ENCODE measurements around the gene NAA25.
"Not testable (repeated sequence)": the region's sequence is repeated elsewhere in the genome, so short reads cannot be mapped to it uniquely, and the experiment has no call there.

NAA25 gene

GRCh38 chr12:112009596-112009995 is 99.0 kb downstream of the NAA25 start:
- DNase-seq (ENCODE audit: low read depth, low spot score) = not testable (repeated sequence)

- no peak for DNase-seq (ENCODE audit: low read depth, low spot score)
Observed at GRCh38 chr12:112008918-112009317, 99.7 kb downstream of the NAA25 start.

DNA sequence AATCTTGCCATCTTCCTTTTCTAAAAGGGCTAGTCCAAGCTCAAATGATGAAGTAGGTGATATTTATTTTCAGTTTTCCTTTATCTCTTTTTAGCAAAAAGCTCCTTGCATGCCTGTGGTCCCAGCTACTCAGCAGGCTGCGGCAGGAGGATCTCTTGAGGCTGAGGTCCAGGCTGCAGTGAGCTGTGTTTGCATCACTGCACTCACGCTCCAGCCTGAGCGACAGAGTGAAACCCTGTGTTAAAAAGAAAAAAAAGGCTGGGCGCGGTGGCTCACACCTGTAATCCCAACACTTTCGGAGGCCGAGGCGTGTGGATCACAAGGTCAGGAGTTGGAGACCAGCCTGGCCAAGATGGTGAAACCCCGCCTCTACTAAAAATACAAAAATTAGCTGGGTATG is 100.6 kb downstream of the NAA25 start:
- DNase-seq (ENCODE audit: low read depth, low spot score) = no peak

DNA sequence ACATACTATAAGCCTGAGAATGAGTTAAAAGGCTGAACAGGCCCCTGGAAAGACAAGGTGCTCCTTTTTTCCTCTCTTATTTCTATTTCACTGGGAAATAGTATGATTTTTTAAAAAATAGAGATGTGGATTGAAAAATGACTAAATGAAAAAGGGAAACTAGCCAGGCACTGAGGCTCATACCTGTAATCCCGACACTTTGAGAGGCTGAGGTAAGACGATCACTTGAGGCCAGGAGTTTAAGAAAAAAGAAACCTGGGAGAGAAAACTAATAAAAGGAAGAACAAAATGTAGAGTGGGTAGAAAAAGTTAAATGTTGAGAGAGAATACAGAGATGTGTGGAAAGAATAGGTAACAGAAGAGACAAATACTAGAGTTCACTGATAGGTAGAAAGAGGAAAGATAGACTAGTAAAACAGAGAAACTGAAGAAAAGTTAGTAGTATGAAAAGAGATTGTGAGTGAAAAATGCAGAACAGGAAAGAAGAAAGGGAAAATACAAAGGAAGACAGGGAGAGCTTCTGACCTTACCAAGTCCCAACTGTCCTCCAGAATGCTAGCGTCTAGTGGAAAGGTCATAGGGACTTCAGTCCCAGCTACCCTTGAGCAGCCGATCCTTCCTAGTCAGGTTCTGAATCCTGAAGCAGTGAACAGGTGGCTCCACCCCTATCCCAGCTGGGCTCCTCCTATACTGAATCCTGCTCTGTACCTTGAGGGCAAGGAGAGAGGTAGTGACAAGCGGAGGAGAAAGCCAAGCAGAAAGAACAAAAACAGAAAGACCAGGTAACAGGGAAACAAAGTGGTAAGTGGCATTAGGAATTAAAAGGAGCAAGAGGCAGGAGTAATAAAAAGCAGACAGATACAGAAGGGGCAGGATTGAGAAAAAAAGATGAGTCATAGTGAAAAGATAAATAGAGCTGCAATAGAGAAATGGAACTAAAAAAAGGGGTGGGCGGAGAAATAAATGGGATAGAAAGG is 102.9 kb downstream of the NAA25 start:
- no peak for DNase-seq (ENCODE audit: low read depth, low spot score)

- no peak for DNase-seq (ENCODE audit: low read depth, low spot score)
Observed at GRCh38 chr12:112004041-112004440, 104.5 kb downstream of the NAA25 start.

DNA sequence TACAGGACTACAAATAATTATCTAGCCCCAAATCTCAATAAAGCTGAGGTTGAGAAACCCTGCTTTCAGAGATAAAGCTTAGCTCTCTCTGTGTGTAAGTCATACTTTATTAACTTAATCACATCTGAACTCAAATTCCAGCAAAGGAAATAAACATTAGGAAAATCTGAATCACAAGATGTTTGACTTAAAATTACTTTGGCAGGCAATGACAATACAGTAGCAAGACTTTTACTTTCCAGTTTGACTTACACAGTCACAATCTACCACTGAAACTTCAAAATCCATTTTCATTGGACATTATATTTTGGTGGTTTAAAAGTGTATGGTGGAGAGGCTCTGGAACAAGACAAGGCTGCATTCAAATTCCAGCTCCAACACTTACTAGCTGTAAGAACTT is 107.0 kb downstream of the NAA25 start:
- no peak for DNase-seq (ENCODE audit: low read depth, low spot score)

DNA sequence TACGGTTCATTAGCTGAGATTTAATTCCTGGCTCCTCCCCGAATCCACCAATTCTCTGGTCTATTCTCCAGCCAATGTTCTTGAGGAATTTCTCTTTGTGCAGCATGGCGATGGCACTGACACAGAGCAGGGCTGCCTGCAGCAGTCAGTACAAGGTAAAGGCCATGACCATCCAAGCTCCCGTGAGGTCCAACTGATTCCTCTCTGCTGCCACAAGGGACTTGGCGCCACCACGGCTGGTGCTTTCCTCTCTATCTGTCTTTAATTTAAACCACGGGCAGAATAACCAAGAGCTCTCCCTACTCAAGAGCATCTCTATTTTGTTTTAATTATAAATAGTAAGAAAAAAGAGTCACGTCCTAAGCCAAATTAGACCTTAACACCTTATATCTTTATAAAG is 107.8 kb downstream of the NAA25 start:
- DNase-seq (ENCODE audit: low read depth, low spot score) = no peak

DNA sequence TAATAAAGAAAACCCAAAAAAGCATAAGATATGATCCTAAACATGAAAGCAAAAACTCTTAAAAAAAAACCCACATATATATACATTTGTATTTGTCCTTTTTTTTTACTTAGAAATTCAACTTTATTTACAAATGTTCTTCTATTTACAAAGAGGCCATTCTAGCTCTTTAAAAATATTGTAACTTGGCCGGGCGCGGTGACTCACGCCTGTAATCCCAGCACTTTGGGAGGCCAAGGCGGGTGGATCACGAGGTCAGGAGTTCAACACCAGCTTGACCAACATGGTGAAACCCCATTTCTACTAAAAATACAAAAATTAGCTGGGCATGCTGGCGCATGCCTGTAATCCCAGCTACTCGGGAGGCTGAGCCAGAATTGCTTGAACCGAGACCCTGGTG is 109.5 kb downstream of the NAA25 start:
- DNase-seq (ENCODE audit: low read depth, low spot score) = not testable (repeated sequence)

DNA sequence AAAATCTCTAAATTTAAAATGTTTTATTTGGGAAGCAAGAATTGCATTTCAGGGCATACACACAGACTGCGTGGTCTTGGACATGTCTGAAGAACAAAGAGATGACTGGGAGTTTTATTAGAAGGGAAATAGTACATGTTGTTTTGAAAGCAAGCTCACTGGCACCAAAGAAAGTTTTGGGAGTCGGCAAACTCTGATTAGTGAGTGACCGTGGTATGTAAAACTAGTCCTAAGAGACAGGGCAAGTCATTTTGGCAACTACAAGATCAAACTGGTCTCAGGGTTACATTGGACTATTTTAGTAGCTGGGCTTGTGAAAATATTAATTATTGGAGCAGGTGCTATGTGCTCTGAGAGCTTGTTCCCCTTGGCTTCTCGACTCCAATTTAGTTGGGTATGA is 110.6 kb downstream of the NAA25 start:
- no peak for DNase-seq (ENCODE audit: low read depth, low spot score)

DNA sequence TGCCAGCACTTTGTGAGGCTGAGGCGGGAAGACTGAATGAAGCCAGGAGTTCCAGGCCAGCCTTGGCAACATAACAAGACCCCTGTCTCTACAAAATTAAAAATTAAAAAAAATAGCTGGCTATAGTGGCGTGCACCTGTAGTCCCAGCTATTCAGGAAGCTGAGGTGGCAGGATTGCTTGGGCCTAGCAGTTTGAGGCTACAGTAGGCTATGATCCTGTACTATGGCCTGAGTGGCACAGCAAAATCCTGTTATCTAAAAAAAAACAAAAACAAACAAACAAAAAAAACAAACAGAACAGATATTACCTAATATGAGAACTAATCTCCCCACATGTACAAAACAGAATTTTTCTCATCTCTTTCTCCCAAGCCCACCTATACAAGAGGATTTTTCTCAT is 111.3 kb downstream of the NAA25 start:
- no peak for DNase-seq (ENCODE audit: low read depth, low spot score)

DNA sequence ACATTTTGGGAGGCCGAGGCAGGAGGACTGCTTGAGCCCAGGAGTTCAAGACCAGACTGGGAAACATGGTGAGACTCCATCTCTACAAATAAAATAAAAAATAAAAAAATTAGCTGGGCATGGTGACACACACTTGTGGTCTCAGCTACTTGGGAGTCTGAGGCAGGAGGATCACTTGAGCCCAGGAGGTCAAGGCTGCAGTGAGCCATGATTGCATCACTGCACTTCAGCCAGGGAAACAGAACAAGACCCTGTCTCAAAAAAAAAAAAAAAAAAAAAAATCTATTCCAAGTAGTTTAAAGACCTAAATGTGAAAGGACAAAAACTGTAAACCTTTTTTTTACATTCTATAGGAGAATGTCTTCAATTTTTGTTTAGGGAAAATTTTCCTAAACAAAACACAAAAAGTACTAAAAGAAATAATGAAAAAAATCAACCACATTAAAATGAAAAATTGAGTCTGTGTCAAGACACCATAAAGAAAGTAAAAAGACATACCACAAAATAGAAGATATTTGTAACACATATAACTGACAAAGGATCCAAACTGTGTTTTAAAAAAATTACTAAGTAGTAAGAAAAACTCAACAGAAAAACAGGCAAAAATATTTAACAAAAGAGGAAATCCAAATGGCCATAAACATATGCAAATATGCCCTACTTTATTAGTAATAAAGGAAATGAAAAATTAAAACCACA is 112.7 kb downstream of the NAA25 start:
- DNase-seq (ENCODE audit: low read depth, low spot score) = no peak

- DNase-seq (ENCODE audit: low read depth, low spot score) = not testable (repeated sequence)
Observed at GRCh38 chr12:111994211-111995111, 114.1 kb downstream of the NAA25 start.

DNA sequence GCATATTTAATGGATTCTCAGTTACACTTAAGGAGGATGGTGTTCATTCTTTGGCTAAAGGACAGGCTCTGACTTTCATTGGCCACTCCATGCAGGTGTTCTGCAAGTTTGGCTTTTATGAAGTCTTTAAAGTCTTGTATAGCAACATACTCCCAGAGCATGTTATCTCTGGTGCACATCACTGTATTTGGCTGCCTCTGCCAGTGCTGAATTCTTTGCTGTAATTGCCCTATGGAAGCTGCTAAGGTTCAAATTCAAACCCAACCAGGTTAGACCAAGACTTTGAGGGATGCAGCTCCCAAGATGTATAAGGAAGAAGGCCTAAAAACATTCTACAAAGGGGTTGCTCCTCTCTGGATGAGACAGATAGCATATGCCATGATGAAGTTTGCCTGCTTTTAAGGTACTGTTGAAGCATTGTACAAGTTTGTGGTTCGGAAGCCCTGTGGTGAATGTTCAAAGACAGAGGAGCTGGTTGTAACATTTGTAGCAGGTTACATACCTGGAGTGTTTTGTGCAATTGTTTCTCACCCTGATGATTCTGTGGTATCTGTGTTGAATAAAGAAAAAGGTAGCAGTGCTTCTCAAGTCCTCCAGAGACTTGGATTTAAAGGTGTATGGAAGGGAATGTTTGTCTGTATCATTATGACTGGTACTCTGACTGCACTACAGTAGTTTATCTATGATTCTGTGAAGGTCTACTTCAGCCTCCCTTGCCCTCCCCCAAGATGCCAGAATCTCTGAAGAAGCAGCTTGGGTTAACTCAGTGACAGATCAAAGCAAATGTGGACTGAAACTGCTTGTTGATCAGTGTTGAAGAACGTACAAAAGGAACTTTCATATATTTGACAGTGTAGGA is 115.1 kb downstream of the NAA25 start:
- no peak for DNase-seq (ENCODE audit: low read depth, low spot score)

GRCh38 chr12:111992464-111992863 is 116.1 kb downstream of the NAA25 start:
- no peak for DNase-seq (ENCODE audit: low read depth, low spot score)

DNA sequence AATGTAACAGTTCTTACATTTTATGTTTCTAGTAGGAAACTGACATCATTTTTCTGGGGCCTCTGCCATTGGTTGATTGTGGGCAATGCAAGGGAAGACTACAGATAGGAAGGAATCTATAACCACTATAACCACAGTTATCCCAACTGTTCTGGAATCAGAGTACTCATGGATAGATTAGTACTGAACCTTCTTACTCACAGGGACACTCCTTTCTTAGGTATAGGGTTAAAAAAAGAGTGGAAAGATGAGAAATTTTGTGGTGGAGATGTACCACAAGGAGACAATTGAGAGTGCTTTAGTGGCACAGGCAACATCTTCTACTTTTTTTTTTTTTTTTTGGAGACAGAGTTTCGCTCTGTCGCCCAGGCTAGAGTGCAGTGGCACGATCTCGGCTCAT is 116.6 kb downstream of the NAA25 start:
- no peak for DNase-seq (ENCODE audit: low read depth, low spot score)

DNA sequence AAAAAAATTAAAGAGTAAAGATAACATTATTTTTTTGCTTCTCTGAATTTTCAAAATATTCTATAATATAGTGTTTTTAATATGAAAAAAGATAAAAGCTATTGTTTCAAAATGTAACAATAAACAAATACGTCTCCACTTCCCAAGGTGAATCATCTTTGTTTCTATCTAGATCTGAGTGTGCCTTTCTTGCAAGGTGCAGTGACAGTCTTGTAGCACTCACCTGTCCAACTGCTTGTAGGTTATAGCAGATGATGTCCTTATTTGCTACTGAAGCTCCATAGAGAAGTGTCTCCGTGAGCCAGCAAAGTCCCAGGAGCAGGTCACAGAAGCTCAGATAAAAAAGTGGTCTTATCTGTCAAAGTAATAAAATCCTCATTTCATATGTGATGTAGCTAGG is 117.0 kb downstream of the NAA25 start:
- no peak for DNase-seq (ENCODE audit: low read depth, low spot score)

GRCh38 chr12:111984820-111985219 is 123.8 kb downstream of the NAA25 start:
- DNase-seq (ENCODE audit: low read depth, low spot score) = no peak

- no peak for DNase-seq (ENCODE audit: low read depth, low spot score)
Observed at GRCh38 chr12:111981987-111982386, 126.6 kb downstream of the NAA25 start.

- no peak for DNase-seq (ENCODE audit: low read depth, low spot score)
Observed at GRCh38 chr12:111980598-111980997, 128.0 kb downstream of the NAA25 start.

GRCh38 chr12:111978545-111978944 is 130.0 kb downstream of the NAA25 start:
- DNase-seq (ENCODE audit: low read depth, low spot score) = no peak

DNA sequence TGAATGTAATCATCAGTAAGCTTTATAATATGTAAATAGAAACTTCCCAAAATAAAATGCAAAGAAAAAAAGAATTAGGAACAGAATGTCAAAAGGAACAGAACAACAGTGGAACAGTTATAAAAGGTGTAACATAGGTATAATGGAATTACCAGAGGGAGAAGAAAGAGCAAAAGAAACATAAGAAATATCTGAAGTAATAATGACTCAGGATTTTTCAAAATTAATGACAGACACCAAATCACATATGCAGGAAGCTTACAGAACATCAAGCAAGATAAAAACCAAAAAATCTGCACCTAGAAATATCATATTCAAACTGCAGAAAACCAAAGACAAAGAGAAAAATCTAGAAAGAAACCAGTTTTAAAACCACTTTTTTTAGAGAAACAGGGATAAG is 131.7 kb downstream of the NAA25 start:
- DNase-seq (ENCODE audit: low read depth, low spot score) = no peak

Measured in activated naive CD8-positive, alpha-beta T cell treated with anti-CD3 and anti-CD28 coated beads, Interleukin-2, amount 50 U/mL, for 16 hours (primary cell).